Heart right ventricle (tissue), 16 donors: ENCODE results near the gene LIF. TPM values are rescaled to one million over a fixed set of nuclear protein-coding genes. Genes with fewer than 3 reads are reported as not detected.
A peak's percentile ranks its signal among the peaks of the same experiment; 100 is the strongest.

Experiments
- ATAC-seq, 8 donors: fragments of 200-7000 bp; cut with Tn5 transposase; one replicate each; pipeline ENCODE4 v1.9.1; 2020; ENCODE audit warnings: mild to moderate bottlenecking in 8 of 8, moderate library complexity in 8 of 8, moderate number of reproducible peaks in 1 of 8
- DNase-seq, 2 donors: peaks; one replicate each; pipeline ENCODE4 v3.0.0-alpha.2; 2020
- H3K27ac ChIP-seq, 10 donors: fragments of 200-600 bp; sonication (generic) in 2 of 10; one replicate each; pipeline versions ENCODE4 v1.5.0 to v1.8.0; 2020 to 2022; ENCODE audit warnings: mild to moderate bottlenecking in 3 of 10
- H3K27me3 ChIP-seq, 7 donors: fragments of 200-600 bp; one replicate each; pipeline ENCODE4 v1.8.0; 2021 to 2022; ENCODE audit warnings: mild to moderate bottlenecking in 2 of 7
- H3K36me3 ChIP-seq, 9 donors: fragments of 200-600 bp; sonication (generic) in 1 of 9; one replicate each; pipeline versions ENCODE4 v1.5.0 to v1.8.0; 2020 to 2022; ENCODE audit warnings: mild to moderate bottlenecking in 2 of 9
- H3K4me1 ChIP-seq, 9 donors: fragments of 200-600 bp; sonication (generic) in 1 of 9; one replicate each; pipeline versions ENCODE4 v1.5.0 to v1.8.0; 2020 to 2022; ENCODE audit warnings: mild to moderate bottlenecking in 4 of 9
- H3K4me3 ChIP-seq, 10 donors: fragments of 200-600 bp; sonication (generic) in 2 of 10; one replicate each; pipeline versions ENCODE4 v1.5.0 to v1.8.0; 2020 to 2022; ENCODE audit warnings: mild to moderate bottlenecking in 7 of 10, moderate library complexity in 2 of 10
- H3K9me3 ChIP-seq, 11 donors: fragments of 200-600 bp in 10 of 11; sonication (generic) in 2 of 11; one replicate each; pipeline versions ENCODE4 v1.5.0 to v1.8.0; 2013 to 2022; ENCODE audit warnings: mild to moderate bottlenecking in 2 of 11, control low read depth in 1 of 11, moderate library complexity in 1 of 11
- WGBS, 2 donors: extraction: QIAGEN DNeasy Blood & Tissue Kit; methylation state at CpG; one replicate each; pipeline ENCODE4 v1.1.7; 2013; ENCODE audit warnings: inconsistent platforms in 1 of 2; 5-methylcytosine and 5-hydroxymethylcytosine counted together
- intact Hi-C, 10 donors: fragments of 100-400 bp; cut with DNase I; formaldehyde crosslinking; loops; one replicate each; pipeline versions ENCODE4 v1.11.1 to v1.14.2; 2022
- polyA plus RNA-seq, 2 donors: library from polyadenylated mRNA; stranded (reverse); fragments of 200-250 nt; gene quantifications; one replicate each; pipeline ENCODE4 v1.2.3, GENCODE V29; 2013
- total RNA-seq, 10 donors: library from RNA; stranded (reverse); fragmentation: NEBNext Ultra II Directional in 3 of 10; extraction: Animal tissue kit (Norgen Biotek cat#: 25700) in 3 of 10; gene quantifications; one replicate each; pipeline versions ENCODE4 v1.2.1 to v1.2.4, GENCODE V29; 2021 to 2023
- TF ChIP-seq, protein P1 (sequence below), 9 donors: fragments of 200-600 bp; sonication (generic) in 2 of 9; IDR thresholded peaks; one replicate each; pipeline versions ENCODE4 v1.5.0 to v1.8.0; 2021 to 2022; ENCODE audit warnings: antibody characterized with exemption in 9 of 9, mild to moderate bottlenecking in 5 of 9, moderate library complexity in 1 of 9
- donor health status: Arrhythmogenic right ventricular cardiomyopathy.
- donor health status: ischemic (EF 13 %, LVEDD 7.1; RV severe dilation, severe dysfunction).
- donor health status: healthy with polysubstance abuse.
- donor health status: DM: no; HTN: yes; CAD: no.
- donor health status: DM: no; HTN: no; CAD: no.
- donor health status: ischemic (EF 25% LVEDD 6.9; RV normal size, moderate dysfunction).
- donor health status: ischemic (EF 25% LVEDD 5.7; RV mildly dilated, moderate dysfunction).
- donor health status: healthy.
- donor health status: DM: yes; HTN: yes; CAD: no.
- donor health status: Ischemic cardiomyopathy.
- donor health status: ischemic (EF 35%, LVEDD 5.7; RV mildly dilated, moderate dysfunction).
- donor health status: nonischemic (EF 11% LVEDD 7.7; RV severe dilation, severe dysfunction).
- donor health status: DM: yes; HTN: yes; CAD: no.
- donor health status: PGD.
- donor health status: ischemic (EF 29% LVEDD 5.4; RV normal size, mild dysfunction).
- donor health status: nonischemic (EF 23%, LVEDD 6.1; RV moderate dilation, normal function).

Gene LIF
- total and polyA plus RNA-seq, 12 donors = 0.17 to 8.8 (median 0.53) TPM

DNA sequence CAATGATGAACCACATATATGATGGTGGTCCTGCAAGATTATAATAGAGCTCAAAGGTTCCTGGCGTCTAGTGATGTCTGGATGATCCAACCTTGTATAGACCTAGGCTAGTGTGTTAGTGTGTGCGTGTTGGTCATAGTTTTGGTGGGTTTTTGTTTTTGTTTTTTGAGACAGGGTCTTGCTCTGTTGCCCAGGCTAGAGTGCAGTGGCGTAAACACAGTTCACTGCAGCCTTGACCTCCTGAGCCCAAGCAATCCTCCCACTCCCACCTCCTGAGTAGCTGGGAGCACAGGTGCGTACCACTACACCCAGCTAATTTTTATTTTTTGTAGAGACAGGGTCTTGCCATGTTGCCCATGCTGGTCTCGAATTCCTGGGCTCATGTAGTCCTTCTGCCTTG is 33.4 kb upstream of the LIF start:
- intact Hi-C loops = loop anchor here in 1 of 10 donors (10.0 kb wide), 1 partner anchor 75 kb away; the partner anchor contains the start of genes CCDC157 and SF3A1

DNA sequence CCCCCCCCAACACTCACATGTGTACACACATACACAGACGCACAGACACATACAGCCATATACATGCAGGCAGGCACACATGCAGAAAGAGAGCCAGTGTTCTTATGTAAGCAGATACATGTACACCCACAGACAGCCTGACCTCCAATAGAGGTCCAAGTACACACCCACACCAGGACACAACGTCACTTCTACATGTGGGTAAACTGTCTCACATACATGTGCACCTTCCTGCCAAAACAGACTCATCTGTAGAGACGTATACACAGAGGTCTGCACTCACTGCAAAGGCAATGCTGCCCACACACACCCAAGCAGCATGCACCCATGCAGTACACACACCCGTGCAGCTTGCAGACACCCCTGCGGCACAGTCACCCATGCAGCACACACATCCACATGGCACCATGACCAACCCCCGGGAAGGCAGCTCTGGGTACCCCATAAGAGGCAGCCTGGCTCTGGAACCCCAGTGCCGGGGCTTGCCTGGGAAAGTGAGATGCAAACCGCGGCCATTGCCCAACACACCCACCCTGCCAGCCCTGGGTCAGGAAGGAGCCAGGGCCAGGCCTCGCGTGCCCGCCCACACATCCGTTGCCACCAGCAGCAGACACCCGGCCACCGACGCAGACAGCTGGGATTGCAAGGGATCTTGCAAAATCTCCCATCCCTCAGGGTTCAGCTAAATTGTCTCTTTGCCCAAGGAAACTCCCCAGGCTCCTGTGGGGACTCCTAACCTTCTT is 32.7 kb upstream of the LIF start:
- intact Hi-C loops = no loop called here
- DNase-seq = peak; percentile 24 to 58
- peaks cover 0 to 82% (median 12%) of the 10 kb centered on the region in 9 donors for H3K4me1 ChIP-seq
- TF ChIP-seq, protein P1, sequence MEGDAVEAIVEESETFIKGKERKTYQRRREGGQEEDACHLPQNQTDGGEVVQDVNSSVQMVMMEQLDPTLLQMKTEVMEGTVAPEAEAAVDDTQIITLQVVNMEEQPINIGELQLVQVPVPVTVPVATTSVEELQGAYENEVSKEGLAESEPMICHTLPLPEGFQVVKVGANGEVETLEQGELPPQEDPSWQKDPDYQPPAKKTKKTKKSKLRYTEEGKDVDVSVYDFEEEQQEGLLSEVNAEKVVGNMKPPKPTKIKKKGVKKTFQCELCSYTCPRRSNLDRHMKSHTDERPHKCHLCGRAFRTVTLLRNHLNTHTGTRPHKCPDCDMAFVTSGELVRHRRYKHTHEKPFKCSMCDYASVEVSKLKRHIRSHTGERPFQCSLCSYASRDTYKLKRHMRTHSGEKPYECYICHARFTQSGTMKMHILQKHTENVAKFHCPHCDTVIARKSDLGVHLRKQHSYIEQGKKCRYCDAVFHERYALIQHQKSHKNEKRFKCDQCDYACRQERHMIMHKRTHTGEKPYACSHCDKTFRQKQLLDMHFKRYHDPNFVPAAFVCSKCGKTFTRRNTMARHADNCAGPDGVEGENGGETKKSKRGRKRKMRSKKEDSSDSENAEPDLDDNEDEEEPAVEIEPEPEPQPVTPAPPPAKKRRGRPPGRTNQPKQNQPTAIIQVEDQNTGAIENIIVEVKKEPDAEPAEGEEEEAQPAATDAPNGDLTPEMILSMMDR (IDR thresholded peaks at IDR 0.05) = no peak
- H3K36me3 ChIP-seq = peaks cover 0 to 6% (median 0%) of the 10 kb centered on the region in 9 donors
- H3K4me3 ChIP-seq = no peak overlapping the region
- H3K27me3 ChIP-seq = no peaks in the 10 kb centered on the region
- peak overlapping the region in 1 of 10 donors; percentile 82 for H3K27ac ChIP-seq
- no peaks in the 10 kb centered on the region for H3K9me3 ChIP-seq
- WGBS, 2 donors = 70% methylated on average over 16 of the region's 16 CpGs
- ATAC-seq = peak in 7 of 8 donors; percentile 40 to 69 (median 54)

More for the DNA sequence above, 33.4 kb upstream of the LIF start:
- Histone ChIP-seq H3K27ac (peak overlapping the region in 1 of 10 donors; percentile 20), H3K36me3 (peaks cover 0 to 14% (median 3%) of the 10 kb centered on the region in 9 donors), H3K4me3 (no peak overlapping the region), H3K4me1 (peaks cover 0 to 74% (median 12%) of the 10 kb centered on the region in 9 donors), H3K27me3 (no peaks in the 10 kb centered on the region), H3K9me3 (no peaks in the 10 kb centered on the region)
- TF ChIP-seq, protein P1 (IDR thresholded peaks at IDR 0.05) = no peak
- ATAC-seq (no peak), DNase-seq (no peak)
- 94 to 95% methylated on average over 5 of the region's 5 CpGs for WGBS, 2 donors

DNA sequence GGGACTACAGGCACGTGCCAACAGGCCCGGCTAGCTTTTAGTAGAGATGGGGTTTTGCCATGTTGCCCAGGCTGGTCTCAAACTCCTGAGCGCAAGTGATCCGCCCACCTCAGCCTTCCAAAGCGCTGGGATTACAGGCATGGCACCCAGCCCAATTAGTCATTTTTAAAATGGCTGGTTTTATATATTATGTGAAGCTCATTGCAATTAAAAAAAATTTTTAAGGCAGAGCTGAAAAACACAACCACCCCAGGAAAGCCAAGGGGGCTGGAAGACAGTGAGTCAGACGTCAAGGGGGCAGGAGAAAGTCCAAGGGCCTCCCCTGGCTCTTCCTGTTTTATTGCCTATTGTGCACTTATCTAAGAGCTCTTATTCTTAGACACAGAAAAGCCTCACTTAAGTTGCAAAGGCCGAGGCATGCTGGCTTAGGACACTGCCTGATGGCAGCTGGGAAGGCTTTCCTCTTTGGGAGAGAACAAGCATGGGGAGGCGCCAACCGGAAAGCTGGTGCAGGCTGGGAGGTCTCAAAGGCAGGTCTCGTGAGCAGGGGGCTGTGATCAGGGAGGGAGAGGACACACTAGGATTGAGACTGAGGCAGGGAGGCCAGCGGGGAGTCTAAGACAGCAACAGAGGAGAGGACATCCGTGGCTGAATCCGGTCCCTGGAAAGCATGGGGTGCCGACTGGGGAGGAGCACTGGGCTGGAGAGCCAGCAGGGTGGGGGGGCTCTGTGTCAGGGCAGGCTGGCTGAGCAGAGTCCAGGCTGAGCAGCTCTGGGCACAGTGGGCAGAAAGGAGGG is 31.2 kb upstream of the LIF start:
- WGBS, 2 donors = 43 to 53% methylated on average over 14 of the region's 14 CpGs
- peak overlapping the region in 9 of 10 donors; percentile 23 to 82 (median 44) for H3K27ac ChIP-seq
- TF ChIP-seq, protein P1 (IDR thresholded peaks at IDR 0.05) = no peak
- DNase-seq (peak in 1 of 2 donors; percentile 36), ATAC-seq (peak; percentile 21 to 72 (median 53))
- H3K4me1 ChIP-seq = peaks cover 0 to 89% (median 12%) of the 10 kb centered on the region in 9 donors
- intact Hi-C loops = no loop called here
- H3K9me3 ChIP-seq = no peaks in the 10 kb centered on the region
- peak overlapping the region in 2 of 10 donors; percentile 5 to 16 for H3K4me3 ChIP-seq
- H3K27me3 ChIP-seq = no peaks in the 10 kb centered on the region
- no peaks in the 10 kb centered on the region for H3K36me3 ChIP-seq

DNA sequence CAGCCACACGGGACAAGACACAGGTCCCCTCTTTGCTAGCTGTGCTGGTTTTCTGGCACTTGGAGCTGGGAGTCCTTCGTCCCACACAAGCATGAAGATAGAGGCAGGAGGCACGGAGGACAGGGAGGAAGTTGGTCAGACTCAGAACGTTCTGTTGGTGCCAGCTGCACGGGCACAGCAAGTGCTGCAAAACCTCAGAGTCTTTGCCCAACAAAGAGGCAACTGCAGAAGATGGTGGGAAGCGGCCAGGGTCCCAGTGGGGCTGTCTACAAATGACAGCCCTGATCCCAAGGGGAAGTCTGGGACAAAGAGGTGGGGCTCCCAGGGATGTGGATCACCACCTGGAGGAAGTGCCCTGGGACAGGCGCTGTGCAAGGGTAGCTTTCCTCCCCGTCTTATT is 29.5 kb upstream of the LIF start:
- Histone ChIP-seq H3K9me3 (no peaks in the 10 kb centered on the region), H3K27me3 (no peaks in the 10 kb centered on the region), H3K27ac (peak overlapping the region in 1 of 10 donors; percentile 55), H3K4me1 (peaks cover 0 to 96% (median 12%) of the 10 kb centered on the region in 9 donors), H3K36me3 (no peaks in the 10 kb centered on the region), H3K4me3 (no peak overlapping the region)
- 80 to 83% methylated on average over 8 of the region's 8 CpGs for WGBS, 2 donors
- intact Hi-C loops = no loop called here
- ATAC-seq (peak in 1 of 8 donors; percentile 39), DNase-seq (no peak)
- TF ChIP-seq, protein P1 (IDR thresholded peaks at IDR 0.05) = no peak
